Measurements from ENCODE around the gene UFL1.
"Not testable (repeated sequence)": the region's sequence is repeated elsewhere in the genome, so short reads cannot be mapped to it uniquely, and the experiment has no call there.

The UFL1 gene

DNA sequence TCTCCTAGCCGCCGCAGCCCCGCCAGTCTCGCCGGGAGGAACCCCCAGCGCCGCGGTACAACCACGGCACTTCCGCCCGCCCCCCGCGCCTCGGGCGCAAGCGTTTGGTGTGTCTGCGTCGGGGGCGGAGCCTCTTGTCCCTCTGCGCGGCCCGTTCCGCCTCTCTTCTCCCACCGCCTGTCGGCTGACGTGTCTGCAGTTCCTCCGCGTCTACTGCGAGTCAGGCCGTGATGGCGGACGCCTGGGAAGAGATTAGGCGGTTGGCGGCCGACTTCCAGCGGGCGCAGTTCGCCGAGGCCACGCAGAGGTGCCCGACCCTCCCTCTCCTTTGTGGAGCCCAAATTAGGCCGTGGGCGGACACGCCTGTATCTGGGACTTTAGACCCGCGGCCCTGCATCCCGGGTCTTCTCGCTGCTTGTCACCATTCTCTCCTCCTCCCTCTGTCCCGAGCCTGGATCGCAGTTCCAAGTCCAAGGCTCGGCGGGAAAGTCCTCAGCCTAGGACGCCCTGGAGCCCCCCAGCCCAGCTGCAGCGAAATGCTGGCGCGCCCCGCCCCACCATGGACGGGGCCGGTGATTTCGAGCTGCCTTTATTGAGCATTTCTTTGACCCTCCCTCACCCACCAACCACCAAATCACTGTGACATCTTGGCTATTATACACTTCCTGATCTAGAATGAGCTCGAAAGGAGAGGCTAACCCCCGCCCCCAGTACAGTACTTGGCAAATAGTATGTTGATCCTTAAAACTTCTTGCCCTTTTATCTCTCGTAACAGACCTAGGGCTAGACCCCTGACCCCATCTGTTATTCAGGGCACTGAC, at the start of gene UFL1:
Gene UFL1, plus strand, starts transcription at position 163 of the 821 bp plus-strand sequence. Its CDS starts 68 bp downstream, at position 231.
- H3K9me3 ChIP-seq (ENCODE audit: low read depth, low read length): no peaks in the 10 kb centered on the region
- peaks cover 33% of the 10 kb centered on the region for H3K36me3 ChIP-seq (ENCODE audit: insufficient read depth, low read length)
- peak within 1 kb of the TSS; percentile 98 for H3K4me3 ChIP-seq
- peak within 1 kb of the TSS; percentile 91 for H3K9ac ChIP-seq (ENCODE audit: insufficient read length)
- peak within 1 kb of the TSS; percentile 89 for H3K27ac ChIP-seq
- DNase-seq (ENCODE audit: low read depth, low spot score): peak; percentile 47
- TF ChIP-seq POLR2AphosphoS5 (IDR thresholded peaks at IDR 0.05; ENCODE audit: borderline replicate concordance, low read depth, low read length): peak; percentile 99
- no peak for TF ChIP-seq FOXP2 (optimal IDR thresholded peaks at IDR 0.05; ENCODE audit: control extremely low read depth, extremely low read length, insufficient read depth)
- TF ChIP-seq EZH2 (IDR thresholded peaks at IDR 0.05): no peak

DNA sequence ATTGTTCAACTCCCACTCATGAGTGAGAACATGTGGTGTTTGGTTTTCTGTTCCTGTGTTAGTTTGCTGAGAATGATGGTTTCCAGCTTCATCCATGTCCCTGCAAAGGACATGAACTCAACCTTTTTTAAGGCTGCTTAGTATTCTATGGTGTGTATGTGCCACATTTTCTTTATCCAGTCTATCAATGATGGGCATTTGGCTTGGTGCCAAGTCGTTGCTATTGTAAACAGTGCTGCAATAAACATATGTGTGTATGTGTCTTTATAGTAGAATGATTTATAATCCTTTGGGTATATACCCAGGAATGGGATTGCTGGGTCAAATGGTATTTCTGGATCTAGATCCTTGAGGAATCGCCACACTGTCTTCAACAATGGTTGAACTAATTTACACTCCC, 49.3 kb upstream of the UFL1 start:
- H3K27ac ChIP-seq; H3K9ac ChIP-seq (ENCODE audit: insufficient read length); H3K9me3 ChIP-seq (ENCODE audit: low read depth, low read length); DNase-seq (ENCODE audit: low read depth, low spot score); H3K4me3 ChIP-seq; H3K36me3 ChIP-seq (ENCODE audit: insufficient read depth, low read length): not testable (repeated sequence)

DNA sequence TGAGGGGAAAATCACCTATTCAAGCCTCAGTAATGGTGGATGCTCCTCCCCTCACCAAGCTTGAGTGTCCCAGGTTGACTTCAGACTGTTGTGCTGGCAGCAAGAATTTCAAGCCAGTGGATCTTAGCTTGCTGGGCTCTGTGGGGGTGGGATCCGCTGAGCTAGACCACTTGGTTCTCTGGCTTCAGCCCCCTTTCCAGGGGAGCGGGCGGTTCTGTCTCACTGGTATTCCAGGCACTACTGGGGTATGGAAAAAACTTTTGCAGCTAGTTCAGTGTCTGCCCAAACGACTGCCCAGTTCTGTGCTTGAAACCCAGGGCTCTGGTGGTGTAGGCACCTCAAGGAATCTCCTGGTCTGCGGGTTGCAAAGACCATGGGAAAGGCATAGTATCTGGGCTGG, 42.9 kb upstream of the UFL1 start:
- Histone ChIP-seq H3K4me3 (no peak overlapping the region), H3K27ac (no peak overlapping the region), H3K36me3 (ENCODE audit: insufficient read depth, low read length) (no peaks in the 10 kb centered on the region), H3K9me3 (ENCODE audit: low read depth, low read length) (no peaks in the 10 kb centered on the region), H3K9ac (ENCODE audit: insufficient read length) (no peak overlapping the region)
- TF ChIP-seq EZH2 (IDR thresholded peaks at IDR 0.05) (no peak), FOXP2 (optimal IDR thresholded peaks at IDR 0.05; ENCODE audit: control extremely low read depth, extremely low read length, insufficient read depth) (no peak), POLR2AphosphoS5 (IDR thresholded peaks at IDR 0.05; ENCODE audit: borderline replicate concordance, low read depth, low read length) (no peak)
- no peak for DNase-seq (ENCODE audit: low read depth, low spot score)

DNA sequence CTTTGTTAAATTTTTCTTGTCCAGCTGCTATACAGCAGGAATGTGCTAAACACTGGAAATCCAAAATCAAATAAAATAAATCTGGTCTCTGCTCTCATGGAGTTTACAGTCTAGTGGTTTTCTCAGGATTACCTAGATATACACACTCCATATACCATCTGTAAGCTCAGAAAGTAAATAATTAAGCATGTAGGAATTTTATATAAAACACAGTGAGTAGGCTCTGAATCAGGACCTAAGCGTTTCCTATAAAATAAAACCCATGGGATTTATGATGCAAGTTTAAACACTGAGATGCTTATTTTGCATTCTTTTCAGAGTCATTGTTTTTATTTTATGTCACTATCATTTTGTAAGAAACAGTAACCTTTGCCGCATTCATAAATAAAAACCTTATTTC, 29.7 kb upstream of the UFL1 start:
- Histone ChIP-seq H3K9ac (ENCODE audit: insufficient read length) (no peak overlapping the region), H3K4me3 (no peak overlapping the region), H3K27ac (no peak overlapping the region), H3K9me3 (ENCODE audit: low read depth, low read length) (no peaks in the 10 kb centered on the region), H3K36me3 (ENCODE audit: insufficient read depth, low read length) (no peaks in the 10 kb centered on the region)
- no peak for DNase-seq (ENCODE audit: low read depth, low spot score)
- TF ChIP-seq POLR2AphosphoS5 (IDR thresholded peaks at IDR 0.05; ENCODE audit: borderline replicate concordance, low read depth, low read length): no peak
- no peak for TF ChIP-seq EZH2 (IDR thresholded peaks at IDR 0.05)
- no peak for TF ChIP-seq FOXP2 (optimal IDR thresholded peaks at IDR 0.05; ENCODE audit: control extremely low read depth, extremely low read length, insufficient read depth)

DNA sequence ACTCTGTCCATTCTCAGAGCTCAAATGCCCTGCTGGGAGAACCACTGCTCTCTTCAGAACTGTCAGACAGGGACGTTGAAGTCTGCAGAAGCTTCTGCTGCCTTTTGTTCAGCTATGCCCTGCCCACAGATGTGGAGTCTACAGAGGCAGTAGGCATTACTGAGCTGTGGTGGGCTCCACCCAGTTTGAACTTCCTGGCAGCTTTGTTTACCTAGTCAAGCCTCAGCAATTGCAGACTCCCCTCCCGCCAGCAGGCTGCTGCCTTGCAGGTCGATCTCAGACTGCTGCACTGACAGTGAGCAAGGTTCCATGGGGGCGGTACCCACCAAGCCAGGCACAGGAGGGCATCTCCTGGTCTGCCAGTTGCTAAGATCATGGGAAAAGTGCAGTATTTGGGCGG, 21.8 kb upstream of the UFL1 start:
- Histone ChIP-seq H3K9me3 (ENCODE audit: low read depth, low read length) (no peaks in the 10 kb centered on the region), H3K9ac (ENCODE audit: insufficient read length) (no peak overlapping the region), H3K36me3 (ENCODE audit: insufficient read depth, low read length) (no peaks in the 10 kb centered on the region), H3K27ac (no peak overlapping the region), H3K4me3 (no peak overlapping the region)
- TF ChIP-seq FOXP2 (optimal IDR thresholded peaks at IDR 0.05; ENCODE audit: control extremely low read depth, extremely low read length, insufficient read depth) (no peak), POLR2AphosphoS5 (IDR thresholded peaks at IDR 0.05; ENCODE audit: borderline replicate concordance, low read depth, low read length) (no peak), EZH2 (IDR thresholded peaks at IDR 0.05) (no peak)
- DNase-seq (ENCODE audit: low read depth, low spot score): no peak

DNA sequence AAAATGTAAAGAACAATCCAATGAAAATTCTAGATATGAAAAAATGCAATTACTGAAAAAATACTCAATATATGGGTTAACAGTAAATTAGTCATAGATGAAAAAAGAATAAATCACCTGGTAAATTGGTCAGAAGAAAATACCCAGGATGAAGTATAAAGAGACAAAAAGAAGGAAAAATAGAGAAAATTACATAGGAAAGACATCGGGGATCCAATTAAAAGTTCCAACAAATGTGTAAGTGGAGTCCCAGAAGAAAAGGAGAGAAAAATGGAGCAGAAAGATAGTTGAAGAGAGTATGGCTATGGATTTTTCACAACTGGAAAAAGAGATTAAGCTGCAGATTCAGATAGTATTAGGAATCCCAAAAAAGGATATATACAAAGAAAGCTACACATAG, 18.7 kb upstream of the UFL1 start:
- no peak for DNase-seq (ENCODE audit: low read depth, low spot score)
- Histone ChIP-seq H3K27ac (no peak overlapping the region), H3K9me3 (ENCODE audit: low read depth, low read length) (no peaks in the 10 kb centered on the region), H3K36me3 (ENCODE audit: insufficient read depth, low read length) (no peaks in the 10 kb centered on the region), H3K9ac (ENCODE audit: insufficient read length) (no peak overlapping the region), H3K4me3 (no peak overlapping the region)
- no peak for TF ChIP-seq FOXP2 (optimal IDR thresholded peaks at IDR 0.05; ENCODE audit: control extremely low read depth, extremely low read length, insufficient read depth)
- TF ChIP-seq POLR2AphosphoS5 (IDR thresholded peaks at IDR 0.05; ENCODE audit: borderline replicate concordance, low read depth, low read length): no peak
- no peak for TF ChIP-seq EZH2 (IDR thresholded peaks at IDR 0.05)

DNA sequence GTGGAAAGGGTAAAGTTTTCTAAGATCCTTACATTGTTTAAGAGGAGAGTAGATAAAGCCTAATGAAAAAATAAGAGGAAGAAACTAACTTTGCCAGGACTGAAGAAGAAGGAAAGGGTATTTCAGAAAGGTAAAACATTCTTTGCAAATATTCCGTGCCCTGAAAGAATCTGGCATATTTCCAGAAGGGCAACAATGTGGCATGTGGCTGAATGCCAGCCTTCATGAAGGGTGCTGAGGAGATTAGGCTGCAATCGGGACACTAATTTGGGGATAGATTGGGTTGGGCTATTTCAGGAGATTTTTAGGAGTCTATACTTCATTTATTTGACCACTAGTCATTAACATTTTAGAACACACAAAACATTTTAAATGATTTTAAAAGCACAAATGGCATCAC, 16.2 kb upstream of the UFL1 start:
- TF ChIP-seq EZH2 (IDR thresholded peaks at IDR 0.05) (no peak), FOXP2 (optimal IDR thresholded peaks at IDR 0.05; ENCODE audit: control extremely low read depth, extremely low read length, insufficient read depth) (no peak), POLR2AphosphoS5 (IDR thresholded peaks at IDR 0.05; ENCODE audit: borderline replicate concordance, low read depth, low read length) (no peak)
- no peak overlapping the region for H3K9ac ChIP-seq (ENCODE audit: insufficient read length)
- no peak for DNase-seq (ENCODE audit: low read depth, low spot score)
- H3K36me3 ChIP-seq (ENCODE audit: insufficient read depth, low read length): no peaks in the 10 kb centered on the region
- H3K9me3 ChIP-seq (ENCODE audit: low read depth, low read length): no peaks in the 10 kb centered on the region
- H3K27ac ChIP-seq: no peak overlapping the region
- no peak overlapping the region for H3K4me3 ChIP-seq

DNA sequence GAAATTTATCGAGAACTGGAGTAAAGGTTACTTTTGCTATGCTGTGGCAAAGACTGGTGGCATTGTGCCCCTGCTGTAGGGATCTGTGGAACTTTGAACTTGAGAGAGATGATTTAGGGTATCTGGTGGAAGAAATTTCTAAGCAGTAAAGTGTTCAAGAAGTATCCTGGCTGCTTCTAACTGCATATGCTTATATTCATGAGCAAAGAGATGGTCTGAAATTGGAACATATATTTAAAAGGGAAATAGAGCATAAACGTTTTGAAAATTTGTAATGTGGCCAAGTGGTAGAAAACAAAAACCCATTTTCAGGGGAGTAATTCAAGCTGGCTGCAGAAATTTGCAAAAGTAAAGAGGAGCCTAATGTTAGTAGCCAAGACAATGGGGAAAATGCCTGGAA, 12.3 kb upstream of the UFL1 start:
- H3K27ac ChIP-seq: no peak overlapping the region
- no peak for DNase-seq (ENCODE audit: low read depth, low spot score)
- H3K9me3 ChIP-seq (ENCODE audit: low read depth, low read length): no peaks in the 10 kb centered on the region
- H3K9ac ChIP-seq (ENCODE audit: insufficient read length): no peak overlapping the region
- H3K4me3 ChIP-seq: no peak overlapping the region
- TF ChIP-seq POLR2AphosphoS5 (IDR thresholded peaks at IDR 0.05; ENCODE audit: borderline replicate concordance, low read depth, low read length) (no peak), FOXP2 (optimal IDR thresholded peaks at IDR 0.05; ENCODE audit: control extremely low read depth, extremely low read length, insufficient read depth) (no peak), EZH2 (IDR thresholded peaks at IDR 0.05) (no peak)
- no peaks in the 10 kb centered on the region for H3K36me3 ChIP-seq (ENCODE audit: insufficient read depth, low read length)
